OCI-LY1 (cell line): ENCODE measurements around the gene FTO.

Source experiments
- H2AFZ ChIP-seq: fragments of 200-600 bp; sonication (generic), shearing (Covaris generic); 2 replicates; pipeline ENCODE4 v1.6.0; 2014; ENCODE audit warnings: antibody characterized with exemption, mild to moderate bottlenecking, low read length
- H3F3A ChIP-seq: fragments of 200-600 bp; sonication (generic), shearing (Covaris generic); 2 replicates; pipeline ENCODE4 v1.6.0; 2014; ENCODE audit warnings: mild to moderate bottlenecking, antibody characterized with exemption, low read length, moderate library complexity; ENCODE audit not compliant: insufficient read depth
- H3K27ac ChIP-seq: fragments of 200-600 bp; sonication (generic); 2 replicates; pipeline ENCODE4 v1.5.1; 2014; ENCODE audit warnings: low read length, mixed run types, mild to moderate bottlenecking, low read depth; ENCODE audit not compliant: poor library complexity, severe bottlenecking
- H3K27me3 ChIP-seq: fragments of 200-600 bp; sonication (generic); 2 replicates; pipeline ENCODE4 v1.6.0; 2014; ENCODE audit warnings: antibody characterized with exemption, mild to moderate bottlenecking, low read length, moderate library complexity; ENCODE audit not compliant: insufficient read depth
- H3K36me3 ChIP-seq: fragments of 200-600 bp; sonication (generic); 2 replicates; pipeline ENCODE4 v1.6.1; 2014; ENCODE audit warnings: mild to moderate bottlenecking, antibody characterized with exemption, low read length, moderate library complexity, mixed read lengths; ENCODE audit not compliant: insufficient read depth
- H3K4me1 ChIP-seq: fragments of 200-600 bp; sonication (generic); 2 replicates; pipeline ENCODE4 v1.5.1; 2014; ENCODE audit warnings: mild to moderate bottlenecking, low read length, moderate library complexity; ENCODE audit not compliant: insufficient read depth, severe bottlenecking
- H3K4me2 ChIP-seq: fragments of 200-600 bp; sonication (generic), shearing (Covaris generic); 2 replicates; pipeline ENCODE4 v1.6.1; 2014; ENCODE audit warnings: low read length
- H3K4me3 ChIP-seq: fragments of 200-600 bp; sonication (generic); 2 replicates; pipeline ENCODE4 v1.5.1; 2014; ENCODE audit warnings: low read length, low read depth, mild to moderate bottlenecking, mixed read lengths; ENCODE audit not compliant: poor library complexity, severe bottlenecking
- H3K79me2 ChIP-seq: fragments of 200-600 bp; shearing (Covaris generic); 2 replicates; pipeline ENCODE4 v1.6.1; 2016; ENCODE audit warnings: mixed run types, low read length, mixed read lengths; ENCODE audit not compliant: insufficient read depth
- H3K9ac ChIP-seq: fragments of 200-600 bp; sonication (generic), shearing (Covaris generic); 2 replicates; pipeline ENCODE4 v1.6.1; 2014; ENCODE audit warnings: mild to moderate bottlenecking, low read length, mixed read lengths
- H3K9me2 ChIP-seq: fragments of 200-600 bp; sonication (generic), shearing (Covaris generic); 2 replicates; pipeline ENCODE4 v1.6.1; 2014; ENCODE audit warnings: low read depth, mild to moderate bottlenecking, low read length, mixed read lengths
- H3K9me3 ChIP-seq: fragments of 200-600 bp; shearing (Covaris generic); 2 replicates; pipeline ENCODE4 v1.6.1; 2014; ENCODE audit warnings: low read length, mixed read lengths
- H4K20me1 ChIP-seq: fragments of 200-600 bp; sonication (generic), shearing (Covaris generic); 2 replicates; pipeline ENCODE4 v1.6.0; 2016; ENCODE audit warnings: mild to moderate bottlenecking, low read length; ENCODE audit not compliant: insufficient read depth
- CTCF ChIP-seq: fragments of 200-600 bp; sonication (generic), shearing (Covaris generic); IDR thresholded peaks from 2 replicates; pipeline ENCODE4 v1.5.1; 2017; ENCODE audit warnings: mild to moderate bottlenecking, antibody characterized with exemption, low read length, moderate library complexity, mixed read lengths
- EZH2 ChIP-seq: fragments of 200-600 bp; sonication (generic), shearing (Covaris generic); IDR thresholded peaks from 2 replicates; pipeline ENCODE4 v1.8.0; 2017; ENCODE audit warnings: borderline replicate concordance, mixed run types, mild to moderate bottlenecking, antibody characterized with exemption, low read length, moderate library complexity, mixed read lengths

FTO gene

GRCh38 chr16:53711390-53711789 is 7.4 kb downstream of the FTO start:
- Histone ChIP-seq H2AFZ (no peak overlapping the region), H3K27ac (no peak overlapping the region), H3K4me1 (no peaks in the 10 kb centered on the region), H3K9me2 (no peaks in the 10 kb centered on the region), H3K9me3 (no peaks in the 10 kb centered on the region), H3K4me2 (no peak overlapping the region), H3F3A (no peaks in the 10 kb centered on the region), H3K79me2 (peaks cover 26% of the 10 kb centered on the region), H3K4me3 (no peak overlapping the region), H3K36me3 (peaks cover 4% of the 10 kb centered on the region), H3K9ac (no peak overlapping the region), H3K27me3 (no peaks in the 10 kb centered on the region), H4K20me1 (no peaks in the 10 kb centered on the region)
- TF ChIP-seq EZH2, result no peak

- no peak overlapping the region for H2AFZ ChIP-seq
These were observed 8.1 kb downstream of the FTO start for GRCh38 chr16:53712065-53712464.

GRCh38 chr16:53713403-53714204 is 9.6 kb downstream of the FTO start:
- Histone ChIP-seq H3K9ac (no peak overlapping the region), H3F3A (no peaks in the 10 kb centered on the region), H3K9me3 (no peaks in the 10 kb centered on the region), H3K9me2 (no peaks in the 10 kb centered on the region), H3K4me3 (no peak overlapping the region), H3K4me1 (no peaks in the 10 kb centered on the region), H3K36me3 (no peaks in the 10 kb centered on the region; the same call in 1 of the 2 replicates), H3K27me3 (no peaks in the 10 kb centered on the region), H3K27ac (no peak overlapping the region), H3K4me2 (no peak overlapping the region), H4K20me1 (no peaks in the 10 kb centered on the region), H2AFZ (no peak overlapping the region), H3K79me2 (peaks cover 39% of the 10 kb centered on the region; the same call in 1 of the 2 replicates)
- TF ChIP-seq CTCF (no peak), EZH2 (no peak)

More at GRCh38 chr16:53712065-53712464, 8.1 kb downstream of the FTO start:
- H3K9me2 ChIP-seq, result no peaks in the 10 kb centered on the region
- no peaks in the 10 kb centered on the region for H3K4me1 ChIP-seq
- peaks cover 4% of the 10 kb centered on the region for H3K36me3 ChIP-seq
- H3K79me2 ChIP-seq, result peaks cover 30% of the 10 kb centered on the region; the same call in 1 of the 2 replicates
- no peak overlapping the region for H3K27ac ChIP-seq
- H3F3A ChIP-seq, result no peaks in the 10 kb centered on the region
- no peak overlapping the region for H3K9ac ChIP-seq
- no peaks in the 10 kb centered on the region for H3K27me3 ChIP-seq
- H3K4me3 ChIP-seq, result no peak overlapping the region
- H3K4me2 ChIP-seq, result no peak overlapping the region
- no peaks in the 10 kb centered on the region for H3K9me3 ChIP-seq
- H4K20me1 ChIP-seq, result no peaks in the 10 kb centered on the region
- TF ChIP-seq EZH2 (no peak), CTCF (no peak)
